Measurements from ENCODE around the gene FOXC2.

- TF ChIP-seq, protein P1, sequence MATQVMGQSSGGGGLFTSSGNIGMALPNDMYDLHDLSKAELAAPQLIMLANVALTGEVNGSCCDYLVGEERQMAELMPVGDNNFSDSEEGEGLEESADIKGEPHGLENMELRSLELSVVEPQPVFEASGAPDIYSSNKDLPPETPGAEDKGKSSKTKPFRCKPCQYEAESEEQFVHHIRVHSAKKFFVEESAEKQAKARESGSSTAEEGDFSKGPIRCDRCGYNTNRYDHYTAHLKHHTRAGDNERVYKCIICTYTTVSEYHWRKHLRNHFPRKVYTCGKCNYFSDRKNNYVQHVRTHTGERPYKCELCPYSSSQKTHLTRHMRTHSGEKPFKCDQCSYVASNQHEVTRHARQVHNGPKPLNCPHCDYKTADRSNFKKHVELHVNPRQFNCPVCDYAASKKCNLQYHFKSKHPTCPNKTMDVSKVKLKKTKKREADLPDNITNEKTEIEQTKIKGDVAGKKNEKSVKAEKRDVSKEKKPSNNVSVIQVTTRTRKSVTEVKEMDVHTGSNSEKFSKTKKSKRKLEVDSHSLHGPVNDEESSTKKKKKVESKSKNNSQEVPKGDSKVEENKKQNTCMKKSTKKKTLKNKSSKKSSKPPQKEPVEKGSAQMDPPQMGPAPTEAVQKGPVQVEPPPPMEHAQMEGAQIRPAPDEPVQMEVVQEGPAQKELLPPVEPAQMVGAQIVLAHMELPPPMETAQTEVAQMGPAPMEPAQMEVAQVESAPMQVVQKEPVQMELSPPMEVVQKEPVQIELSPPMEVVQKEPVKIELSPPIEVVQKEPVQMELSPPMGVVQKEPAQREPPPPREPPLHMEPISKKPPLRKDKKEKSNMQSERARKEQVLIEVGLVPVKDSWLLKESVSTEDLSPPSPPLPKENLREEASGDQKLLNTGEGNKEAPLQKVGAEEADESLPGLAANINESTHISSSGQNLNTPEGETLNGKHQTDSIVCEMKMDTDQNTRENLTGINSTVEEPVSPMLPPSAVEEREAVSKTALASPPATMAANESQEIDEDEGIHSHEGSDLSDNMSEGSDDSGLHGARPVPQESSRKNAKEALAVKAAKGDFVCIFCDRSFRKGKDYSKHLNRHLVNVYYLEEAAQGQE (IDR thresholded peaks at IDR 0.05; ENCODE audit: insufficient read depth in 1 of 2, low read depth in 2 of 2, low read length in 2 of 2) = no peak
- no peak for TF ChIP-seq SIN3A (IDR thresholded peaks at IDR 0.05; ENCODE audit: borderline replicate concordance, insufficient read depth, low read length)
- TF ChIP-seq POLR2AphosphoS5 (IDR thresholded peaks at IDR 0.05; ENCODE audit: low read depth, low read length) = no peak
These were observed 42.6 kb upstream of the FOXC2 start for GRCh38 chr16:86524029-86524428.

All from PFSK-1 (cell line).